Measurements from ENCODE around the gene CDH23.

Gene CDH23

GRCh38 chr10:71538608-71539260 lies 142.0 kb downstream of the CDH23 start:
- DNase-seq, result no peak

DNA sequence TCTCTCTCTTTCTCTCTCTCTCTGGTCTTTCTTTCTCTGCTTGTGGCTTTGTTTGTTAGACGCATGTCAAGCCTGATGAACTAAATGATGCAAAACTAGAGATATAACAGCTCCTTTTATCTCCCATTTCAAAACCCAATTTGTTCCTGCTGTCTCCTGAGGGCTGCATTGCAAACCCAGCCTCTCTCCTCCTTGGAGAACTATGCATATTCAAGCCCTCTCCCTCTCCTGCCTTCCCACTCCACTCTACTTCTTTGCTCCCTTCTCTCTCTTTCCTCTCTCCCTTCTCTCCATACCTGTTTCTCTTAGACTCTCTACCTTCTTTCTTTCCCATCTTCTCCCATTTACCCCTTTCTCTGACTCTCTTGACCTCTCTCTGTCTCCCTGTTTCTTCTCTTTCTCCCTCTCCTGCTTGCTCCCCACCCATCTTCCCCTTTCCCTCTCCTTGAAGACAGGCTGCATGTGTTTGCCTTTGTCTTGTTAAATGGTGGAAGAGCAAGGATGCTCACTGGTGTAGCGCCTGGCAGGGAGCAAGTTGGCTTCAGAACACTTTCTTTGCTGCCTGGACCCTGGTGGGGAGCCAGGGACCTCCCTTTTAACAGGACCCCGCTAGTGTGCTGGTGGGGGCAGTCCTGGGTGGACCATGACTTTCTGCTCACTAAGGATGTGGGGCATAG lies 142.9 kb downstream of the CDH23 start:
- DNase-seq, result no peak

- peak in 1 of 14 donors; percentile 43 for DNase-seq
Observed at GRCh38 chr10:71542478-71542877, 145.8 kb downstream of the CDH23 start.

DNA sequence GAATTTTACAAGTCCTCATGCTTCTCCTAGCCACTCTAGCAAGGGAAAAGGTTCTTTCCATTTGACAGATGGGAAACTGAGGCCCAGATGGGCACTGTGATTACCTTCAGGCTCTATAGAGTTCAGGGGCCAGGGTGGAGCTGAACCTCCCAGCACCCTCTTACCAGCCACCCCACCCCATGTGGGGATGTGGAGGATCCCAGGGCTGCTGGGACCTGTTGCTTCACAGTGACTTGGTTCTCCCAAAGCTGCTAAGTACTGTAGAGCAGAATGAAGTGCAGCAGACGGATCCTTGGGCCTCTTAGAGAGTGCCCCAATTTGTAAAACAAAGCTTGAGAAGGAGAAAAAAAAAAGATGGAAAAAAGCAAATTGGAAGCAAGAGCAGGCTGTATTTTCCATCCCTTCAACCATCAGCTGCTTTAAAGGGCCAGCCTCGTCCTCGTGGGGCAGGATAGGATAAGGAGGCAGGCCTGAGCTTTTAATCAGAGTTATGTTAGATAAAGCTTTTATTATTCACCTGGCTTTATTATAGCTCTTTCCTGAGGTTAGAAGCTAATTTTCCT lies 147.0 kb downstream of the CDH23 start:
- DNase-seq, result no peak

- no peak for DNase-seq
Observed at GRCh38 chr10:71545001-71545400, 148.3 kb downstream of the CDH23 start.

DNA sequence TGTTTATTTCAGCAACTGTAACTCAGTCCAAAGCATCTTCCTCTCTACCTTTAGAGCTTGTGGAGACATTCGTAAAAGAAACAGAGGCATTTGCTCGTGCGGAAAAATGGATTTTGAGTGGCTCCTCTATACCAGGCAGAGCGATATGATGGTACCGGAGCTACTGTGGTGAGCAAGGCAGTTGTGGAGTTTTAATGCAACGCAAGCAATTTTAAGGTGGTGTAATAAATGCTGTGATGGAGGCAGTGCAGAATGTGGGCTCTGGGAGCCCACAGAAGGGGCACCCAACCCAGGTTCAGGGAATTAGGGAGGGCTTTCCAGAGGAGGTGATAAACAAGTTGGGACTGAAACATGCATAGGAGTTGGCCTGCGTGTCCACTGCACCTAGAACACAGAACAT lies 149.5 kb downstream of the CDH23 start:
- no peak for DNase-seq

DNA sequence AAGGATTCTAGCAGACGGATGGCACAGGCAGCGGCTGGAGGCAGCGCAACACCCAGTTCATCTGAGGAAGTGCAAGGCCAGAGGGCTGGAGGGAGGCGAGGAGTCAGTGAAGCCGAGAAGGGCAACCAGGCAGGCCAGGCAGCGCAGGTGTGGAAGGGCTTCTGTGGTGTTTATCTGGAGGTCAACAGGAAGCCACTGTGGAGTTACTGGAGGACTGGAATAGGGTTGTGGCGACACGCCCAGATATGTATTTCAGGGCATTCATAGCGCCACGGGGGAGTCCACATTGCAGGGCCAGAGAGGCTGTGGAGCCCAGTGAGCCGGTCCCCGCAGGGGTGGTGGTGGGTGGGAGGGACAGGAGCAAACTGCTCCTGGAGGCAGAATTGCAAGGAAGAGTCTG lies 150.6 kb downstream of the CDH23 start:
- DNase-seq, result no peak

DNA sequence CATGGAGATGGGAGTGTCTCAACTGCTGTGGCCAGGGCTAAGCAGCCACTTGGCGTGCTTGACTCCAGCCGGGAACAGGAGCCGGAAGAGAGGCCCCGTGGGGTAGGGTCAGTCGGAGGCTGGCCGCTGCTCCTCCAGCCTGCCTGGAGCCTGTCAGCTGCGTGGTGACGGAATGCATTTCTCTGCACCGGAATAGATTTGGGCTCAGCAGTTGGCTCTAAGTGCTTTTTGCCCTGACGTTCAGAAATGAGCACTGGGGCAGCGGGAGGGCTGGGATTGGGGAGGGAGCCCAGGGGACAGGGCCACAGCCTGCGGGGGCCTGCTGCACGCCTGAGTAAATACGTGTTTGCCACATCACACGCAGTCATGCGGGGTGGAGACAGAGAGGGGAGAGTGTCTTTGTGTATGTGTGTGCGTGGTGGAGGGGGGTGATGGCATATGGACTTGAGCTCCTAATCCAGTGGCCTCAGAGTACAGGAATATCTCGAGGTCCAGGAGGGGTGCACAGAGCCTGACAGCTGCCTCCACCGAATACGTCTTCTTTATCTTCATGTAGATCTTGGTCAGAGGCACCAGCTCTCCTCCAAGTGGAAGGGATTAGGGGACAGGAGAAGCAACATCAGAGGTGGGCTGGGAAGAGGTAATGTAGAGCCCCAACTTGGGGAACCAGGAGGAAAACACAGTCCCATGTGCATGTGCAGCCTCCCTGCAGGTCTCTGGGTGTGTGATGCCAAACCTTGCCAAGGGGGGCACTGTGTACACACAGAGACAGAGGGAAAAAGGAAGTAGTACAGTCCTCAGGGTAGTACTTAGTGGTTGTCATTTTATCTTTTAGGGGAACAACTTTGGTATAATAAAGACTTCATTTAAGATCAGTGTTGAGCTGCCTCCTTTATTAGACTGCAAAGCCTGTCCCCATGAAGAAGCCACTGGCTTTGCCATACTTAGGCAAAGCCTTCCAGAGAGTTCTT lies 151.4 kb downstream of the CDH23 start:
- DNase-seq, result peak in 7 of 14 donors; percentile 17 to 64 (median 41)

DNA sequence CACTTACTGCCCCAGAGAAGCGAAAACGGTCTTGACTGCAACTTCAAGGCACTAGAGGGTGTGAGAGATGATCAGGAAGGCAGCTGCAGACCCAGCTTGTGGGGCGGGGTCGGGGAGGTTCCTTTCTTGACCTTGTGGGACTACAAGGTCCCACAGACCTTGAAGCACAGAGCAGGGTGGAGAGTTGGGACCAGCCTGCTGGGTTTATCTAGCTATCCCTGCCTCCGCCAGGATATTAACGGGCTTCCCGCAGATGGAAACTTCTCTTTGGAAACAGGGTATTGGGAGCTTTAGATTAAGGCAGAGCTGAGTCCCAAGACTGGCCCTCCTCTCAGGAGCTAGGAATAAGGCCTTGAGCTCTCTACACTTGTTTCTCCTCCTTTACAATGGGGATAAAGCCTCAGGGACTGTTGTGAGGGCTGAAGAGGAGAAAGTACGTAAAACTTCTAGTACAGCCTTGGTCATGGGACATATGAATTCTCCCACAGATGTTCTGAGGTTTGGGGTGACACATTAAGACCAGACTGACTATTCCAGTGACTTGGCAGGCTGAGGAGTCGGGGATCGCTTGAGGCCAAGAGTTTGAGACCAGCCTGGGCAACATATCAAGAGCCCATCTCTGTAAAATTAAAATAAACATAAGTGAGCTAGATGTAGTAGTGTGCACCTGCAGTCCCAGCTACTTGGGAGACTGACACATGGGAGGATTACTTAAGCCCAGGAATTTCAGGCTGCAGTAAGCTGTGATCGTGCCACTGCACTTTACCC lies 153.2 kb downstream of the CDH23 start:
- DNase-seq, result no peak

DNA sequence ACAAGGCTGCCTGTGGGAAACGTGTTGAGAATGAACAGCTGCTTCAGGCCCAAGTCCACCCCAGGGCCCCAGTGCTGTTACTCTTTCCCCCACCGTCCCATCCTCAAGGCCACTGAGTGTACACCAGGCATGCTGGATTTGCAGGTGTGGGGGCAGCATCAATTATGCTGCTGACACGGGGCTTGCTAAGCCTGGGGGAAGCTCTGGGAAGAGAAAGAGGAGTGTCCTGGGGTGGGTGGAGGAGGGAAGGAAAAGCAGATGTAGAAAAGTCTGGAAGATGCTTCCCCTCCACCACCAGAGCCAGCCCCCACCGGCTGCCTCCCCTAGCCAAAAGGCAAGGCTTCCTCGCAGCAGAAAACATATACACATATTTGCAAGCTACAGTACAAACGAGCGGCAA lies 153.9 kb downstream of the CDH23 start:
- DNase-seq, result no peak

- no peak for DNase-seq
Observed at GRCh38 chr10:71551970-71552369, 155.2 kb downstream of the CDH23 start.

- no peak for DNase-seq
Observed at GRCh38 chr10:71553432-71553831, 156.7 kb downstream of the CDH23 start.

- no peak for DNase-seq
Observed at GRCh38 chr10:71554671-71555070, 158.0 kb downstream of the CDH23 start.

GRCh38 chr10:71555087-71555723 lies 158.5 kb downstream of the CDH23 start:
- DNase-seq, result no peak

GRCh38 chr10:71555724-71556119 lies 159.0 kb downstream of the CDH23 start:
- no peak for DNase-seq

DNA sequence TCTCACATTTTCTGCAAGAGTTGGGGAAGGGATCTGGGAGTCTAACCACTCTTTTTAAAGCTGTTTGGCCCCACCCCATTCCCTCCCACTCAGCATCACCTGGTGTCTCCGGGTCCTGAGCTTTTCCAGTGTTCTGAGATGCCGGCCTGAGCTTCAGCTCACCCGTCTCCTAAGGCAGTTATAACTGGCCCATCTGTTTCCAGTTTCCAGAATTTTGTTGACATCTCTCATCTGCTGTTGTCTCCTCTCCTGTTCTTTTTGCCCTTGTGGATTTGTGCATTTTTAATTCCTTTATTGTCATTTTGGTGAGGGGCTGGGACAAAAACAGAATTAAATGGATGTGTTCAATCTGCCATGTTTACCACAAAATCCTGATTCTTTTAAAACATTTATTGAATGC lies 162.3 kb downstream of the CDH23 start:
- DNase-seq, result no peak

- DNase-seq, result no peak
Observed at GRCh38 chr10:71561003-71561574, 164.4 kb downstream of the CDH23 start.

DNA sequence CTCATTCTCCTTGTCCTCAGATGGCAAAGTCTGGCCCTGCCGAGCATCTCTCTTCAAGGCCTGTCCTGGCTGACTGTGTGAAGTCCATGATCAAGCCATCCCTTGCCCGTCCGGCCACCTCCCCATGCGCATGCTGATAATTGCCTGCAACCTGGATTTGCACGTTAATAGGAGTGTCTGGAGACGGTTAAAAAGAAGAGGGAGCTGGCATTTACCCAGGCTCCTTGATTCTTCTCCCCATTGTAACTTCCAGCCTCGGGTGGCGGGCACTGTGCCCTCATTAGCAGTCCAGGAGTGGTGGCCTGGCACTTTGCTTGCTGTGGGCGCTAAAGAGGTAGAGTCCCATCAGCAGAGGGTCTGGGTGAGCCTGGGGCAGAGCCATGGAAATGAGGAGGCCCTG lies 165.5 kb downstream of the CDH23 start:
- no peak for DNase-seq

DNA sequence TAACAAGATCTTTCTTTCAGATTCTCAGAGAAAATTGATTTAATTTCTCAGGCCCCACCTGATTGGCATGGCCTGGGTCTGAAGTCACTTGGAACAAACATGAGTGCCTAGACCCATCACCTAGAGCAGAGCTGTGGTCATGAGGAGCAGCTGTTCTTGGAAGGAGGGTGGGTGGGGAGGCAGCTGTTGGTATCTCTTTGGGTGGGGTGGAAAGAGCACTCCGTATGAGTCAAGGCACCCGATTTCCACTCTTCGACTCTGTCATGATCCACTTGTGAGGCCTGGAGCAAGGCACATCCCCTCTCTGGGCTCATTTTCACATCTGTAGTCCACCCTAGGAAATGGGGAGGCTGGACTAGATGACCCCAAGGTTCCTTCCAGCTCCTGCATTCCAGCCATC lies 166.2 kb downstream of the CDH23 start:
- DNase-seq, result no peak

DNA sequence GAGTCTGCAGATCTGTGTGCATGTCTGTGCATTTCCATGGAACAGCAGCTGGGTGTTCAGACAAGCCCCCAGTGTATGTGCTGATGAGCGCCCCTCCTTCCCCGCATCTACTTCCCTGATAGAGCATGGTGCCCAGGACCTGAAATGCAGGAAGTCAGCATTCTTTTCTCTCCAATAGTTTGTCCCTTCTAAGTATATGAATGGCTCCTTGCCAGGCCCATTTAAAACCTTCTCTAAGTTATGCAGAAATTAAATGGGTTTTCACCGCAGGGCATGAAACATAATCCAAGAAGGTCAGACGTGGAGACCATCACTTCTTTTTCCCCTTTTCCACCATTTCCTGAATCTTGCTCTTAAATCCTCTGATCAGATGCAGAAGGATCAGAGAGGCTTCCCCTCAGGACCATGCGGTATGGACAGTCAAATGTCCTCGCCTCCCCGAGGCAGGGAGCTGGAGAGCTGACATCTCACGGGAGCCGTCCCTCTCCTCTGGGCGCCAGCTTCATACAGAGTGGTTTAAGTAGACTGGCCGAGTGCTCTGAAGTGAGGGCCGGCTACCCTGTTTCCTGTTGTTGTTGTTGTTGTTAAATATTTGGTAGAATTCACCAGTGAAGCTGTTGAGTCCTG lies 167.6 kb downstream of the CDH23 start:
- DNase-seq, result no peak

Data from C1 segment of cervical spinal cord (tissue), 14 donors.